Left lung (tissue), 10 donors: ENCODE data around the gene CNDP1. TPM values are rescaled to one million over a fixed set of nuclear protein-coding genes. Genes with fewer than 3 reads are reported as not detected.

ENCODE experiments used
- ATAC-seq: fragments of 200-7000 bp; cut with Tn5 transposase; one replicate; pipeline ENCODE4 v1.9.1; 2020; ENCODE audit warnings: moderate library complexity
- DNase-seq, 4 donors: peaks; one replicate each; pipeline ENCODE4 v3.0.0-alpha.2; 2013 to 2020
- H3K27ac ChIP-seq, 2 donors: fragments of 200-600 bp; sonication (generic) in 1 of 2; one replicate each; pipeline versions ENCODE4 v1.5.0 to v1.8.0; 2020 to 2021
- H3K27me3 ChIP-seq, 2 donors: fragments of 200-600 bp; sonication (generic) in 1 of 2; one replicate each; pipeline versions ENCODE4 v1.5.0 to v1.8.0; 2020 to 2021
- H3K36me3 ChIP-seq, 2 donors: fragments of 200-600 bp; sonication (generic) in 1 of 2; one replicate each; pipeline versions ENCODE4 v1.5.0 to v1.8.0; 2020 to 2021
- H3K4me1 ChIP-seq, 2 donors: fragments of 200-600 bp; one replicate each; pipeline ENCODE4 v1.8.0; 2021
- H3K4me3 ChIP-seq, 2 donors: fragments of 200-600 bp; sonication (generic) in 1 of 2; one replicate each; pipeline versions ENCODE4 v1.5.0 to v1.8.0; 2020 to 2021; ENCODE audit warnings: mild to moderate bottlenecking in 1 of 2
- H3K9me3 ChIP-seq, 2 donors: fragments of 200-600 bp; sonication (generic) in 1 of 2; one replicate each; pipeline versions ENCODE4 v1.5.0 to v1.8.0; 2020 to 2021
- intact Hi-C, 2 donors: fragments of 100-400 bp; cut with DNase I; formaldehyde crosslinking; loops; one replicate each; pipeline versions ENCODE4 v1.11.2 to v1.14.2; 2022
- polyA plus RNA-seq, 6 donors: library from polyadenylated mRNA; unstranded; fragments of 120-200 nt; gene quantifications; one replicate each; pipeline ENCODE4 v1.2.1, GENCODE V29; 2013; ENCODE audit not compliant: insufficient read length in 6 of 6
- total RNA-seq, 2 donors: library from RNA; stranded (reverse); fragmentation: NEBNext Ultra II Directional; extraction: Animal tissue kit (Norgen Biotek cat#: 25700); gene quantifications; one replicate each; pipeline ENCODE4 v1.2.1, GENCODE V29; 2021
- TF ChIP-seq, protein P1 (sequence below), 2 donors: fragments of 200-600 bp; sonication (generic) in 1 of 2; IDR thresholded peaks; one replicate each; pipeline versions ENCODE4 v1.5.0 to v1.8.0; 2021; ENCODE audit warnings: antibody characterized with exemption in 2 of 2
- donor health status: DM: no; HTN: yes; CAD: no.
- donor health status: DM: no; HTN: no; CAD: no.

Gene CNDP1
- total and polyA plus RNA-seq, 8 donors = 0.20 to 0.56 (median 0.37) TPM; not detected in 2

DNA sequence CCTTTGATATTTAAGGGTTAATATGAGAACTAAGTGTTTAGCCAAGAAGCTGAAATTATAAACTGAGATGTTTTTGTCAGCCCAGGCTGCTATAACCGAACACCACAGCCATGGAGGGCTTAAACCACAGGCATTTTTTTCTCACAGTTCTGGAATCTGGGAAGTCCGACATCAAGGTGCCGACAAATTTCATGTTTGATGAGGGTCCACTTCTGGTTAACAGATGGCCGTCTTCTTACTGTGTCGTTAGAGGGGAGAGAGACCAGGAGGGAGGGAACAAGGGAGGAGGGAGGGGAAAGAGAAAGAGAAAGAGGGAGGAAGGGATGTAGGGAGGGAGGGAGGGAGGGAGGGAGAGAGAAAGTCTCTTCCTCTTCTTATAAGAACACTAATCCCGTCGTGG lies 44.6 kb upstream of the CNDP1 start:
- Histone ChIP-seq H3K9me3 (no peaks in the 10 kb centered on the region), H3K4me1 (peaks cover 0 to 7% of the 10 kb centered on the region in 2 donors), H3K27ac (no peak overlapping the region), H3K27me3 (peaks cover 0 to 4% of the 10 kb centered on the region in 2 donors), H3K36me3 (no peaks in the 10 kb centered on the region), H3K4me3 (no peak overlapping the region)
- intact Hi-C loops = loop anchor here in 1 of 2 donors (5.0 kb wide), 1 partner anchor 137 kb away; no protein-coding TSS in a partner anchor
- ATAC-seq (no peak), DNase-seq (peak in 2 of 4 donors; percentile 38 to 51)
- TF ChIP-seq, protein P1, sequence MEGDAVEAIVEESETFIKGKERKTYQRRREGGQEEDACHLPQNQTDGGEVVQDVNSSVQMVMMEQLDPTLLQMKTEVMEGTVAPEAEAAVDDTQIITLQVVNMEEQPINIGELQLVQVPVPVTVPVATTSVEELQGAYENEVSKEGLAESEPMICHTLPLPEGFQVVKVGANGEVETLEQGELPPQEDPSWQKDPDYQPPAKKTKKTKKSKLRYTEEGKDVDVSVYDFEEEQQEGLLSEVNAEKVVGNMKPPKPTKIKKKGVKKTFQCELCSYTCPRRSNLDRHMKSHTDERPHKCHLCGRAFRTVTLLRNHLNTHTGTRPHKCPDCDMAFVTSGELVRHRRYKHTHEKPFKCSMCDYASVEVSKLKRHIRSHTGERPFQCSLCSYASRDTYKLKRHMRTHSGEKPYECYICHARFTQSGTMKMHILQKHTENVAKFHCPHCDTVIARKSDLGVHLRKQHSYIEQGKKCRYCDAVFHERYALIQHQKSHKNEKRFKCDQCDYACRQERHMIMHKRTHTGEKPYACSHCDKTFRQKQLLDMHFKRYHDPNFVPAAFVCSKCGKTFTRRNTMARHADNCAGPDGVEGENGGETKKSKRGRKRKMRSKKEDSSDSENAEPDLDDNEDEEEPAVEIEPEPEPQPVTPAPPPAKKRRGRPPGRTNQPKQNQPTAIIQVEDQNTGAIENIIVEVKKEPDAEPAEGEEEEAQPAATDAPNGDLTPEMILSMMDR (IDR thresholded peaks at IDR 0.05) = no peak

DNA sequence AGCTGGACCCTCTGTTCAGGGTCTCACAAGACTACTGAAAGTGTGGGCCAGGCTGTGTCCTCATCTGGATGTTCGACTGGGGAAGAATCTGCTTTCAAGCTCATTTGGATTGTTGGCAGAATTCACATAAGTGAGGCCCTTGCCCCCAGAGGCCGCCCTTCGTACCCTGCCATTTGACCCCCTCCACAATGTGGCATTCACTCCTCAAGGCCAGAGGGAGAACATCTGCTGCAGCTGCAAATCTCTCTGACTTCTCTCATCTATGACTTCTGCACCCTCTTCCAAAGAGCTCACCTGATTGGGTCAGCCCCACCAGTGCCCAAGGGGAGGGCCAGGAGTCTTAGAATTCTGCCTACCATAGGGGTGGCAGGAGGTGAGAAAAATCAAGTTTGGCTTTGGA lies 42.0 kb upstream of the CNDP1 start:
- Histone ChIP-seq H3K4me3 (no peak overlapping the region), H3K4me1 (peaks cover 4 to 14% of the 10 kb centered on the region in 2 donors), H3K9me3 (no peaks in the 10 kb centered on the region), H3K36me3 (no peaks in the 10 kb centered on the region), H3K27ac (no peak overlapping the region), H3K27me3 (peaks cover 0 to 4% of the 10 kb centered on the region in 2 donors)
- DNase-seq (no peak), ATAC-seq (no peak)
- intact Hi-C loops = loop anchor here in 1 of 2 donors (5.0 kb wide), 1 partner anchor 140 kb away; no protein-coding TSS in a partner anchor
- TF ChIP-seq, protein P1 (IDR thresholded peaks at IDR 0.05) = no peak

DNA sequence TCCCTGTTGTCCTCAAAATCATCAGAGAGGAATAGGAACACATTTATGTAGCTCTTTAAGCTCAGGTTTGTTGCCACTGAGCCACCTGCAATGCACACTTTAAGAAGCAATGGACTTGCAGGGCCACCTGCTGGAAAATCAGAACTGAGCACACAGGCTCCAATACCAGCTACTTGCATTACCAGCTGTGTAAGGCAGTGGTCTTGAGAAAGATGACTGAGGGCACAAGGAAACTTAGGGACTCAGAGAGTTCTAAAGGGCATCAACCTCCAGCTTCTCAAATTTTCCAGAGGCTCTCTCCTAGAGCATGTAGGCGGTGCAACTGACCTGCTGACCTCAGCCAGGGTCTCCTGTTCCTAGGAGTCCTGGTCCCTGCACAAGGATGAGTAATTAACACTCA lies 40.6 kb upstream of the CNDP1 start:
- Histone ChIP-seq H3K9me3 (no peaks in the 10 kb centered on the region), H3K27me3 (peaks cover 0 to 4% of the 10 kb centered on the region in 2 donors), H3K36me3 (no peaks in the 10 kb centered on the region), H3K27ac (no peak overlapping the region), H3K4me1 (peaks cover 13 to 28% of the 10 kb centered on the region in 2 donors), H3K4me3 (no peak overlapping the region)
- intact Hi-C loops = loop anchor here in 1 of 2 donors (5.0 kb wide), 1 partner anchor 141 kb away; no protein-coding TSS in a partner anchor
- TF ChIP-seq, protein P1 (IDR thresholded peaks at IDR 0.05) = peak; percentile 43 to 44
- DNase-seq (peak in 1 of 4 donors; percentile 62), ATAC-seq (no peak)

DNA sequence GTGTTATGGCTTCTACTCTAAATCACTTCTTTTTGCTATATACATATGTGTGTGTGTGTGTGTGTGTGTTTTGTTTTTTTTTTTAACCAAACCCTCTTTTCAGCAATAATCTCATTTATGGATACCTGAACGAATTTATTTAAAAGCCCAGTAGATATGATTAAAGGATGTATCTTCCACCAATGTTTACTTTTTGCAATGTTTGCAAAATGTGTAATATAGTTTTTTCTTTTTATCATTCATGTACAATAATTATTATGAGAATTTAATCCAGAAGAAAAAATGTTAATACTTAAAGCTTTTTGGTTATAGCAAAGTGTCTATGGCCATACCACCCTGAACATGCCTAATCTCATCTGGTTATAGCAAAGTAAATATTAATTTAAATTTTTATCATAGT lies 39.8 kb upstream of the CNDP1 start:
- H3K27ac ChIP-seq = no peak overlapping the region
- H3K27me3 ChIP-seq = peaks cover 0 to 1% of the 10 kb centered on the region in 2 donors
- DNase-seq (no peak), ATAC-seq (no peak)
- TF ChIP-seq, protein P1 (IDR thresholded peaks at IDR 0.05) = no peak
- intact Hi-C loops = loop anchor here in 1 of 2 donors (5.0 kb wide), 1 partner anchor 142 kb away; no protein-coding TSS in a partner anchor
- peaks cover 15 to 35% of the 10 kb centered on the region in 2 donors for H3K4me1 ChIP-seq
- H3K9me3 ChIP-seq = no peaks in the 10 kb centered on the region
- no peak overlapping the region for H3K4me3 ChIP-seq
- H3K36me3 ChIP-seq = no peaks in the 10 kb centered on the region

DNA sequence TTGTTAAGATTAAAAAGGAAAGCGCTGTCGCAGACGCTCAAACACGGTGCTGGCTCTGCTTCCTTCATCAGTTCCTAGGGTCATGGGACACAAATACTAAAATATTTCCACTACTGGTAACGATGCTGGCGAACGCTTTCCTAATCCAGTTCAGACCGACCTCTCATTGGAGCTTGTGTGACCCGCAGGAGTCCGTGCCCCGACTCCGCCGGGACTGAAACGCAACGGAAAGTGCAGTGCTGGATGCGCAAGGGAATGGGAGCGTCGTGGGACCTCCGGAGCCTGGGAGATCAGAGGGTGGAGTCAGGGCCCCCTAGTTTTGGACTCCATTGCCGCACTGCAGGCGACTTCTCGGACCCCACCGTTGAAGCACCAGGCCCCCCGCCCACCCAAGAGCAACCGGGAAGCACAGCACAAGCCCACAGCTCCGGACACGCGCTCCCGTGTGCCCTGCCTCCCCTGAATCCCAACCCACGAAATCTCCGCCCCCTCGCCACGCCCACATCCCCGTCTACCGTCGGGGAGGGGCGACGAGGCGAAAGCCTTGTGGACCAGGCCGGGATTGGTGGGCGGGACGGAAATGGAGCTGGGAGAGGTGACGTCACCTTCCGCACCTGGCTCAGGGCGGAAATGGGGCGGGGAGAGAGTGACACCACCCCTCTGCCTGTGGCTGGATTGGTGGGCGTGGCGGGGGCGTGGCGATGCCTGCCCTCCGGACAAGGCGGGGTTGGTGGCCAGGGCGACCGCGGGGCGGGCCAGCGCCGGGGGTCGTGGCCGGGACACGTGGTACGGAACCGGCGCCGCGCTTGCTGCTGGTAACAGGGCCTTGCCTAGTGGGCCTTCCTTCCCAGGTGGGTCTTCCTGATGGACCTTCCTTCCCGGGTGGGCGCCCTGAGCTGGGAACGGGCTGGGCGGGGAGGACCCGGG lies 38.5 kb upstream of the CNDP1 start, which contains the start of gene CNDP2:
Gene CNDP2, plus strand, starts transcription at position 783 of the 927 bp plus-strand sequence. CDS start 3,611 bp downstream, outside the sequence.
- no peaks in the 10 kb centered on the region for H3K27me3 ChIP-seq
- H3K27ac ChIP-seq = peak within 1 kb of the TSS; percentile 83 to 95
- H3K36me3 ChIP-seq = peaks cover 0 to under 1% of the 10 kb centered on the region in 2 donors
- no peaks in the 10 kb centered on the region for H3K9me3 ChIP-seq
- ATAC-seq = peak; percentile 93
- peak within 1 kb of the TSS; percentile 86 to 99 for H3K4me3 ChIP-seq
- TF ChIP-seq, protein P1 (IDR thresholded peaks at IDR 0.05) = no peak
- DNase-seq = peak; percentile 99 to 100 (median 100)
- intact Hi-C loops = no loop called here
- H3K4me1 ChIP-seq = peaks cover 17 to 43% of the 10 kb centered on the region in 2 donors
